HG03460 (cell line): ENCODE results near the gene ATG16L1.

Experiments used
- ATAC-seq: cut with Tn5 transposase; IDR thresholded peaks from one replicate; pipeline ENCODE4 v1.9.1; 2021; ENCODE audit not compliant: unreplicated experiment

Gene ATG16L1

DNA sequence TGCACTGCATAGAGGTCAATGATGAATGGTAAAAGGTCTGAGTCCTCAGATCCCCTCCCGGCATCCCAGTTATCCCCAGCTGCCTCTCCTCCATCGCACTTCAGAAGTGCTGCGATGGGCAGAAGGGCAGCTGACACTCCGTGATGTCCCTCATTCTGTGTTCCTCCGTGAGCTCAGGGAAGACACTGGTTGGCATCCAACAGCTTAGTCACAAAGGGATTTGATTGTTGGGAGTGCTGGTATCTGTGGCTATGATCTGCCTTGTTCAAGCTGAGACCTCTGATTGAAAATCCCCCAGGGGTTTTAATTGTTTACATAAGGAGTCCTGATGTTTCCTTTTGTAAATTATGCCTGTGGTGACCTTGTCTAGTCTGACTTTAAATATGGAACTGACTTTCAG, 37.2 kb downstream of the ATG16L1 start:
- ATAC-seq = no peak

DNA sequence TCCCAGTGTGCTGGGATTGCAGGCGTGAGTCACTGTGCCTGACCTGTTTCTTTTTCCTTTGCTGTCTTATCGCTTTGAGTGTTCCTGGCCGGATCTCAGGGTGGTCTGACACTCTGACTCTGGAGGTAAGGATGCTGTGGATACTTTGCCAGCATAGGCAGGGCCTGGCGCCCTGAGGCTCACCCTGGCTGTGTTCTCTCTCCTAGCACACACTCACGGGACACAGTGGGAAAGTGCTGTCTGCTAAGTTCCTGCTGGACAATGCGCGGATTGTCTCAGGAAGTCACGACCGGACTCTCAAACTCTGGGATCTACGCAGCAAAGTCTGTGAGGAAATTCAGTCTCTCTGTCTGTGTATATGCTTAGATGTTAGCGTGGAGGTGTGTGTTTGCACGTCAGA, 38.2 kb downstream of the ATG16L1 start:
- ATAC-seq = no peak

DNA sequence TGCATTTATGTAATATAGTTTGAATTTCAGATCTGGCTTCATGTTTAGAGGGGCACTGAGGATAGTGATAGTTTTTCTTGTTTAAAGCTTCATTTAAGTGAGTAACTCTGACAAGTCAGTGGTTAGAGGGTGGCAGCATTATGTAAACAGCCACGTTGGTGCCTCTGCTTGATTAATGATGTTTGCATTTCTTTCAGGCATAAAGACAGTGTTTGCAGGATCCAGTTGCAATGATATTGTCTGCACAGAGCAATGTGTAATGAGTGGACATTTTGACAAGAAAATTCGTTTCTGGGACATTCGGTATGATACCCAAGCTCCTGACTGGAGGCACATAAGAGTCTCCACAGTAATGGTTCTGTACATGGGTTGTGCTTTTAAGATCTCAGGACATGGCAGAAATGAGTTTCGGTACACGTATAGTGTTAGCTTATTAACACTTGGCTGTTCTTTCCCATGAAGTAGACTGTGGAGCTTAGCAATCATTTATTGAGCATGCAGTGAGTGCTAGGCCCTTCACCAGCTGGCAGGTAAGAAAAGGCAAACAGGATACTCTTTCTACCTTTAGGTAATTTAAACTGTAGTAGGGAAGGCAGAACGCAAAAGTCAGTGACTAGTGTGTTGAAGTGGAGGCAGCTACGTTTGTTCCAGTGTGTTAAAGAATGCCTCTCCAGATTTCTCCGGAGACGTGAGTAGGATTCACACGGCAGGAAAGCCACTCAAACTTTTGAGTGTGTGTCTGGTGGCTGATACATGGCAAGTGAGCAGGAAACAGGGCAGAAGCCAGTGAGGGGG, 38.8 kb downstream of the ATG16L1 start:
- ATAC-seq = no peak

DNA sequence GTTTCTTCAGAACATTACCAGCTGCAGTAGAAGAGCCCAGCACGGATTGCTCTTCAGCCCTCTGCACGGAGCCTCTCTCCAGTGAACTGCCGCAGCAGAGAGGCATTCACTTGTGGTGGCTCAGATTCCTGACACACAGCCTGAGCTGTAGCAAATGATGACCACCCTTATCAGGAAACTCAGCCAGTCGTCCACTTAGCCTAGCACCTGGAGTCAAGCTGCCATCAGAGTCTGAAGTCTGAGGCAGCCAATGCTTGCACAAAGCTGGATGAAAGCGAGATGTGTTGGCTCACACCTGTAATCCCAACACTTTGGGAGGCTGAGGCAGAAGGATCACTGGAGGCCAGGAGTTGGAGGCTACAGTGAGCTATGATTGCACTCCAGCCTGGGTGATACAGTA, 44.4 kb downstream of the ATG16L1 start:
- ATAC-seq = no peak

DNA sequence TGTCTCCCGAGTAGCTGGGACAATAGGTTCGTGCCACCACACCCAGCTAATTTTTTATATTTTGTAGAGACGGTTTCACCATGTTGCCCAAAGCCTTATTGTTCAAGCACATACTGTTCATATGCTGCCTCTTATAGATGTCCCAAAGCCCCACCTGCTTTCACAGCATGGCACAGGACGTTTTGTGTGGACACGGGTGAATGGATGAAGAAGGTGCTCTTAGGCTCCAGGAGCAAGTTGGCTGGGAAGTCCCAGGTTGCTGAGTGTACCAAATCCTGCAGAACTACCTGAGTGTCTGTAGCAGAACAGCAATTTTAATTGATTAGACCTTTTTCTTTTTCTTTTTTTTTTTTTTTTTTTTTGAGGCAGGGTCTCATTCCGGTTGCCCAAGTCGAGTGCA, 45.6 kb downstream of the ATG16L1 start:
- ATAC-seq = no peak

DNA sequence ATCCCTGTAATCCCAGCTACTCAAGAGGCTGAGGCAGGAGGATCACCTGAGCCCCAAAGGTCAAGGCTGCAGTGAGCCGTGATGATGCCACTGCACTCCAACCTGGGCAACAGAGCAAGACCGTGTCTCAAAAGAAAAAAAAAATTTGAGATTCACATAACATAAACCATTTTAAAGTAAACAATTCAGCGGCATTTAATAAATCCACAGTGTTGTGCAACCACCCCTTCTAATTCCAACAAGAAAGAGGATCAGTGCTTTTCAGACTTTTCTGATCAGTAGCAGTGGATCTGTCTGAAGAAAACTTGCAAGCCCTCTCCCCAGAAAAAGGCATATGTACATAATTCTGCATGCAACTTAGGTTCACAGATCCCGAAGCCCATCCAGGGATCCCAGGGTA, 48.9 kb downstream of the ATG16L1 start:
- no peak for ATAC-seq

DNA sequence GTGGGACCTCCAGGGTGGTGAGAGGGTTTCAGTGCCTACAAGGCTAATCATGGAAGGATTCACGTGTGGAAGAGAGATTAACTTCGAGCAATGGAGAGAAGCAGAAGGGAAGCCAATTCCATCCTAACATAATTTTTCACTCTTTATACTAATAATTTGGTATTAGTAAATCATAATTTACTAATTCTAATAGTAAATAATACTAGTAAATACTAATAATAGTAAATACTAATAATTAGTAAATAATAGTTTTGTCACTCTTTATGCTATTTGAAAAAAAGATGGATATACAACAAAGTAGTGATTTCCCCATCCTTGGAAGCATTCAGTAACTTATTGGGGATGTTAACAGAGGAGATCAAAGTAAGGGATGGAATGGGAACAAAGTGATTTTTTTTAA, 49.8 kb downstream of the ATG16L1 start:
- ATAC-seq = no peak

DNA sequence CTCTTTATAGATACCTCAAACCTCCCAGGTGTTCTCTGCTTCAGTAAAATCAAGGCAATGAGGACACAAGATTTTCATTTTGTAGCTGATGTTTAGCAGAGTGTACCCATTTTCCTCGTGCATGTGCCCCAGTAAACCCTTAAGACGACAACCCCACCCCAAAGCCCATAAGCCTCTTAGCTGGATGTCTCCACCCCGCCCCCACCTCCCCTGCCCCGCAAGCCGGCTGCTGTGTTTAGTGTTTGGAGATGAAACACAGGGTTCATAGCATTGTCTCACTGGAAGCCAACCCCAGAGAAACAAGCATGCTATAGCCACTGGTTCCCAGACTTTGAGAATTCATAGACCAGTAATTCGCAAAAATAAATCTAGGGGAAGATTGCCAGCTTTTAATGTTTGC, 50.3 kb downstream of the ATG16L1 start:
- no peak for ATAC-seq

DNA sequence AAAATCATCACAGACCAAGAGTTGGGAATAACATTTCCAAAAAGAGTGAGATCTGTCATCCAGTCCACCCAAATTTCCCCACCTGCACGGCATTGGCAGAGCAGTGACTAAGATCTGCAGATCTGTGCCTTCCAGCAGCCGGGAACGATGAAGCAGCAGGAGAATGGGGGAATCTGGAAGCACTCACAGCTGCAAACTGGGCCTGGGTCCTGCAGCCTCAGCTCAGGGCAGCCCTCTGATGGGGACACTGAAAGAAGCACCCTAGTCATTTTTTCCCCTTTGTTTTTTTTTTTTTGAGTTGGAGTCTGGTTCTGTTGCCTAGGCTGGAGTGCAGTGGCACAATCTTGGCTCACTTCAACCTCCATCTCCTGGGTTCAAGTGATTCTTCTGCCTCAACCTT, 51.8 kb downstream of the ATG16L1 start:
- ATAC-seq = no peak

DNA sequence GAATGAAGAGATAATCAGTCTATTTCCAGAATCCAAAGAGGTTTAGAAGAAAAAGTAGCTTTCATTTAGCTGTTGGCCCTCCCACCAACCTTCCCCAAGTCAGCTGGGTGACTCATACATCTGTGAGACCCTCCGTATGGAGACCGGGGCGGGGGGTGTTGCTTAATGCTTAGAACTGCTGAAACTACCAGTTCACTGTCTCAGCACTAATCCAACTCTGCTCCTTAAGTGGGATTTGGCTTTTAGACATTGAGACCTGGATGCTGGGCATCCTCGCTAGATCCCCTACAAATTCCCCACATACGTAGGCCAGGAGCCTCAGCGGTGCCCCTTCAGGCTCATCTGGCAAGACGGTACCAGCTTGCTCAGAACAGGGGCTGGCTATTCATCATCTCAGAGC, 56.1 kb downstream of the ATG16L1 start, which contains the start of gene SAG:
Gene SAG (plus strand): TSS at position 252 of the 400 bp plus-strand sequence. CDS start 1,374 bp downstream, outside the sequence.
- no peak for ATAC-seq

DNA sequence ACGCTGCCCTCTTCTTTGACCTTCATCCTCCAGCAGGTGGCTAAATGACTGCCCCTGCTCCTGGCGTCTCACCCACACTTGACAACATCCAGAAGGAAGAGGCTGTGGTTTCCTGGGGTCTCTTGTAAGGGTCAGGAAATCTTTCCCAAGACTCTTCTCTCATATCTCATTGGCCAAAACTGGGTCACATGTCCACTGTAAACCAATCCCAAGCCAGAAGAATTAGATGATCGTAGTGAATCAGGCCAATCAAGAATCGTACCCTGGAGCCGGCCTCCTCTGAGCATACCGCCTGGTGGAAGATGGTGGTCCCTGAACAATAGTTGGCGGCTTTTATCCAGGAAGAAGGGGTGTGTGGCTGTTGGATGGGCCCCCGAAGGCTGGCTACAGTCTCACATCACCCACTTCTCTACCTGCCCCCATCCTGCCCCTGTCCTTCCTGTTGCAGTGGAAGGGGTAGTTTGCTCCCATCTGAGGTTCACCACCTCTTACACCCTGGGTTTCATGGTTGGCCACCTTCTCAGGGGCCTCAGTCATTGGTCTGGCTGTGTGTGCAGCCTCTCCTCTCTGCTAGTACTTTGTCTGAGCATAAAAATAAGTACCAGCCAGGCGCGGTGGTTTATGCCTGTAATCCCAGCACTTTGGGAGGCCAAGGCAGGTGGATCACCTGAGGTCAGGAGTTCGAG, 59.9 kb downstream of the ATG16L1 start:
- no peak for ATAC-seq

DNA sequence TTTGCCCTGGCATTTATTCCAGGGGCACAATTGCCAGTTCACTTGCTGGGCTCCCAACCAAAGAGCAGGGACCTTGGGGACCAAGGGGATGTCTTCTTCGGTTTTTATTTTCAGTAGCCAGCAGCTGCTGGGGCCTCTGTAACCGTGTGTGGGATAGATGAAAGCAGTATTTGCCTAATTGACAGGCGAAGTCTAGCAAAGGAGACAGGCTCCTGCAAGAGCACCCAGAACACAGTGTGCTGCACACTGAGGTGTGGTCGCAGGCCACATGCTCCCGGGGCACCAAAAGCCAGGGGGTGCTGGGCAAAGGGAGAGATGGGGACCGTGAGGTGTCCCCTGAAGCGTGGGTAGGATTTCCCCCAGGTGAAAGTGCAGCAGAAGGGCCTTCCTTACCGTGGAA, 61.4 kb downstream of the ATG16L1 start:
- no peak for ATAC-seq

DNA sequence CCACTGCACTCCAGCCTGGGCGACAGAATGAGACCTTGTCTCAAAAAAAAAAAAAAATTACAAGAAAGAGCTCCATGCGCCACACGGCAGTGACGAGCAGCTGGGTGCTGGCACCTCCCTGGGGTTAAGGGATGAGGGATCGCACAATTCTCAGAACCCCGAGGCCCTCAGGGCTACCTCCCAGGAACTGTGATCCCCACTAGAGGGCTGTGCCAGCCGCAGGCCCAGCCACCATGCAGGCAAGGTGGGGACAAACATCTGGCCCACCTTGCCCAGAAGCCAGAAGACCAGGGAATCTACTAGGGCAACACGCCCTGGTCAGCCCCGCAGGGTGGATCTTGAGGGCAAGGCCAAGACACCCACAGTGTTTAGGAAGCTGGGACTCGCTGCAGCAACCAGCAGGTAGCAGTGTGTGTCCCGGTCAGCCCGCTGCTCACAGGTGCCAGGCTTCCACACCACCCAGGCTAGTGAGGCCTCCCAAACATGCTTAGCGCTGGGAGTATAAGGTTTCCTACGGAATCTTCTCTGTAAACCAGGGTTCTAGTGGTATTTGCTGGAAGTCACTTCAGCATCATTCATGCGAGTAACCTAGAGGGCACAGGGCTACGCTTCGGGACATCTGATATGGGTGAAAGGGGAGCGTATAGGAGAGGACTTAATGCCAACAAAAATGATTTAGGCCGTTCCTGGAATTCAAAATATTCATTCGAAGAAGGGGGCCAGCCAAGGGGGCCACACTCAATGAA, 62.9 kb downstream of the ATG16L1 start:
- ATAC-seq = no peak

DNA sequence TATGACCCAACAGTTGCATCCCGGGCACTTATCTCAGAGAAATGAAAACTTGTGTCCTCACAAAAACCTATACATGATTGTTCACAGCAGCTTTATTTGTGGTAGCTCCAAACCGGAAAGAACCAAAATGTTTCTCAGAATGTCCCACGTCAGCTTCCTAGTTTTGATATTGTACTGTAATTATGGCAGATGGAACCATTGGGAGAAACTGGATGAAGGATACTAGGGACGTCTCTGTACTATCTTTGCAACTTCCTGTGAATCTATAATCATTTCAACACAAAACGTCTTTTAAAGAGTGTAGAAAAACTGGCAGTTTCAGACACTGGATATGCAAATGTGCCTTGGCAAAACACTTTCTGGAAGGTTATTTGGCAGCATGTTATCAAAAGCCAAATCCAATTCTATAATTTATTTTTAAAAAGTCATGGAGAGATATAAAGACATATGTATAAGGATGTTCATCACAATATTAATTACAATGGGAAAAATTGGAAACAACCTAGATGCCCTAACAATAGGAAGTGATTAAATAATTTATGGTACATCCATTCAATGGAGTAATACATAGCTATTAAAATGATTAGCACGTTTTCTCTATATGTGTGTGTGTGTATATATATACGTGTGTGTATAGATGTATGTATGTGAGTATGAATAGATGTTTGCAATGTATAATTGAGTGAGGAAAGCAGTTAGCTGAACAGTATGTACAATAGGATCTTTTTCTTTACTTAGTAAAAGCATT, 65.9 kb downstream of the ATG16L1 start:
- no peak for ATAC-seq

DNA sequence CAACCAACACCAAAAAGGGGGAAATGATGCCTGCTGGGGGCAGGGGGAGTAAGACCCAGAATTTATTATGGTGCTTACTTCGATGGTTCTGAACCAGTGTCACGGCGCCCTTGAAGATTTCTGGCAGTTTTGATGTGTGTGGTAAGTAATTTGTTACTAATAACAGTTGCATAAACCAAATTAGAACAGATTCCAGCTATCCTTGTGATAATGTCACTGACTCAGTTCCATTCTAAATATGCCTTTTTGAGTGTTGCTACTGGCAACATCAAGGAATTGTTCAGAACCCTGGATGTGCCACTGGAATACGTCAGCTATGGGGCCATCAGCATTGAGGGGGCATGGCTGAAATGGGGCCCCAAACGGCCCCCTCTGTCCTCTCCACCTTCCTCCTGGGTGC, 67.8 kb downstream of the ATG16L1 start:
- ATAC-seq = no peak

DNA sequence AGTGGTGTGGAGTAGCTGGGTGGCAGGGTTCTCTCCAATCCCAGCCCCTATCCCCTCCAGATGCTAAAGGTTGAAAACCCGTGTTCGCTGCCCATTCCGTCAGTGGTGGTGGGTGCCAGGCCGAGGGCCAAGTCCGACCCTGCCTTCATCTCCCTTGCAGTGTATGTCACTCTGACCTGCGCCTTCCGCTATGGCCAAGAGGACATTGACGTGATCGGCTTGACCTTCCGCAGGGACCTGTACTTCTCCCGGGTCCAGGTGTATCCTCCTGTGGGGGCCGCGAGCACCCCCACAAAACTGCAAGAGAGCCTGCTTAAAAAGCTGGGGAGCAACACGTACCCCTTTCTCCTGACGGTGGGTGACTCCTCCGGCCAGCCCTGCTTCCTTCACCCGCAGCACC, 69.0 kb downstream of the ATG16L1 start:
- ATAC-seq = no peak

DNA sequence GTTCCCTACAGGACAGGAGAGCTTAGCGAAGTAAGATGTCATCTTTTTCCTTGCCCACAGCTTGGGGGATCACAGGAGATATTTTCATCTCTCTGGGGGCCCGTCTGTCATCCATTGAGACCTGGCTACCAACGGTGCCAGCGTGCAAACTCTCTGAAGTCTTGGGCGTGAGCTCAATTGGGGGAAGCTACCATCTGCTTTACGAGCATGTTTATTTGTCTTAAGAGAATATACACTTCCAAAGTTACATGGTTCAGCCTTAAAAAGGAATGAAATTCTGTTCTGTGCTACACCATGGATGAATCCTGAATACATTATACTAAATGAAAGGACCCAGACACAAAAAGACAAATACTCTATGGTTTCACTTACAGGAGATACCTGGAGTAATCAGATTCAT, 69.7 kb downstream of the ATG16L1 start:
- ATAC-seq = no peak

DNA sequence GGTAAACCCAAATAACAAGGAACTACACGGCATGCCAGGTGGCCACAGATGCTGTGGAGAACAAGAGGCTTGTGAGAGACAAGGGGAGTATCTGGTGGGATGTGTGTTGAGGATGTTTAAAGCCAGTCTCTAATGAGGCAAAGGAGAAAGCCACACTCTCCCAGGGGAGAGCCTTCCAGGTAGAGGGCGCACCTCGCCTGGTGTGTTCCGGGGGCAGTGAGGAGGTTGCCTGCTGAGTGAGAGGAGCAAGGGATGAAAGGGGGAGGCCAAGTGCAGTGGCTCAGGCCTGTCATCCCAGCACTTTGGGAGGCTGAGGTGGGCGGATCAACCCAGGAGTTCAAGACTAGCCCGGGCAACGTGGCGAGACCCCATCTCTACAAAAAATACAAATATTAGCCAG, 72.4 kb downstream of the ATG16L1 start:
- ATAC-seq = no peak

DNA sequence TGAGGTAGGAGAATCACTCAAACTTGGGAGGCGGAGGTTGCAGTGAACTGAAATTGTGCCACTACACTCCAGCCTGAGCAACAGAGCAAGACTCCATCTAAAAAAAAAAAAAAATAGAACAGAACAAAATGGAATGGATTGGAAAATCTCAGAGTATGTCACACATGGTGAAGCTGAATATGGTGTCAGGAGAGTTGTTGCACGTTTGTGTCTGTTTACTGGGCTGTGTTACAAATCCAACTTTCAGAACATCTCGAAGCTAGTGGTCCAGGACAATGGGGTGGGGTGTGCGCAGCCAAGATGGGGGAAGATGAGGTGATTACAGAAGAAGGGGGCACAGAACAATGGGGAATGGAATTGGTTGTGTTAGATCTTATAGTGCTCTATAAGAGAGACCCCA, 73.8 kb downstream of the ATG16L1 start:
- no peak for ATAC-seq

DNA sequence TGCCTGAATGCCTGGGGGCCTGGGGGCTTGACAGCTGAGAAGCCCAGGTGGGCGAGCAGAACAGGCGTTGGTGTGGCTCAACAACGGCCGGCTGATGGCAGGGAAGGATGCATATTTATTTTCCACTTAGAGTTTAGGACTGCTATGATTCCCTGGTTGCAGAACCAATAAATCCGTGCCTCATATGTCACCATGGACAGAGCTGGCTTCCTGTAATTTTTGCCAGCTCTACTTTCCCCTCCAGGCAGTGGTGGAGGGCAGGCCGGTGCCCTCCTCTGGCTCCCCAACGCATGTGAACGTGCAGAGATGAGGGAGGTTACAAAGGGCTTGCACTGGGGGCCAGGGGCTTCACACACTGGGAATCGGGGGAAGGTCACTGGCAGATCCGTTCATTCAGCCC, 74.3 kb downstream of the ATG16L1 start:
- no peak for ATAC-seq

DNA sequence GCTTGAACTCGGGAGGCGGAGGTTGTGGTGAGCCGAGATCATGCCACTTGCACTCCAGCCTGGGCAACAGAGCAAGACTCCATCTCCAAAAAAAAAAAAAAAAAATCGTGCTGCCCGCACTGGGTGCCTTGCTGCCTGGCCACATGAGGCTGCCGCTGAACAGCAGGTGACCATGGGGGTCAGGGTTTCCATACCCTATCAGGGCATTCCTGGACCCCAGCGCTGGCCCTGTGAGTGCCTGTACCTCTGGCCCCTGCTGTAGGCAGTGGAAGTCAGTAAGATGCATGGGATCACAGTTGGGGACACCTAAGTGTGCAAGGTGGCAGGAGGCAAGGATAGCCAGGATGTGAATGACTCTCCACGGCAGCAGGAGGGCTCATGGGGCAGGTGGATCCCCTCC, 75.0 kb downstream of the ATG16L1 start:
- no peak for ATAC-seq
